Lower leg skin (tissue), 3 donors: ENCODE data around the gene CMSS1.

Experiments used
- CTCF ChIP-seq, 3 donors: fragments of 450-650 bp; IDR thresholded peaks; one replicate each; pipeline ENCODE4 v1.5.1; 2016; ENCODE audit warnings: antibody characterized with exemption in 3 of 3, mild to moderate bottlenecking in 3 of 3, moderate library complexity in 2 of 3
- POLR2A ChIP-seq, 2 donors: fragments of 450-650 bp; IDR thresholded peaks; one replicate each; pipeline ENCODE4 v1.6.1; 2016 to 2017; ENCODE audit warnings: antibody characterized with exemption in 2 of 2, mild to moderate bottlenecking in 1 of 2, moderate library complexity in 1 of 2

- TF ChIP-seq CTCF (IDR thresholded peaks at IDR 0.05) (no peak), POLR2A (IDR thresholded peaks at IDR 0.05) (no peak)
These were observed 22.1 kb upstream of the CMSS1 start for GRCh38 chr3:99795573-99795972.
